22Rv1 (cell line): ENCODE data around the gene FGFR4.

Experiments used
- H3K27ac ChIP-seq: fragments of 450-650 bp; 2 replicates; pipeline ENCODE4 v1.5.1; 2017
- CTCF ChIP-seq: fragments of 450-650 bp; IDR thresholded peaks from 2 replicates; pipeline ENCODE4 v1.5.1; 2017; ENCODE audit warnings: mild to moderate bottlenecking
- ZFX ChIP-seq: fragments of 450-650 bp; IDR thresholded peaks from 2 replicates; pipeline ENCODE4 v1.6.1; 2017; ENCODE audit warnings: antibody characterized with exemption, borderline replicate concordance

Gene FGFR4

GRCh38 chr5:177070536-177071191 lies 16.1 kb upstream of the FGFR4 start:
- no peak for TF ChIP-seq ZFX
- no peak for TF ChIP-seq CTCF
- no peak overlapping the region for H3K27ac ChIP-seq

GRCh38 chr5:177071666-177072385 lies 14.9 kb upstream of the FGFR4 start:
- no peak overlapping the region for H3K27ac ChIP-seq
- TF ChIP-seq CTCF: peak; percentile 91
- TF ChIP-seq ZFX: no peak

- no peak for TF ChIP-seq ZFX
Observed at GRCh38 chr5:177077335-177077734, 9.4 kb upstream of the FGFR4 start.

GRCh38 chr5:177079606-177080005 lies 7.1 kb upstream of the FGFR4 start:
- H3K27ac ChIP-seq: no peak overlapping the region
- TF ChIP-seq ZFX: no peak
- no peak for TF ChIP-seq CTCF

More at GRCh38 chr5:177077335-177077734, 9.4 kb upstream of the FGFR4 start:
- no peak overlapping the region for H3K27ac ChIP-seq

- TF ChIP-seq ZFX (no peak), CTCF (no peak)
Observed at GRCh38 chr5:177080265-177080664, 6.5 kb upstream of the FGFR4 start.

GRCh38 chr5:177081859-177082258 lies 4.9 kb upstream of the FGFR4 start:
- no peak overlapping the region for H3K27ac ChIP-seq
- TF ChIP-seq CTCF (no peak), ZFX (no peak)

More at GRCh38 chr5:177080265-177080664, 6.5 kb upstream of the FGFR4 start:
- no peak overlapping the region for H3K27ac ChIP-seq

GRCh38 chr5:177083357-177083756 lies 3.4 kb upstream of the FGFR4 start:
- TF ChIP-seq CTCF (no peak), ZFX (no peak)
- no peak overlapping the region for H3K27ac ChIP-seq
